ENCODE measurements around the gene GRIK4.

Gene GRIK4

GRCh38 chr11:121032546-121032945, 521.0 kb downstream of the GRIK4 start:
- peak; percentile 24 for DNase-seq (ENCODE audit: low read depth)
- no peak overlapping the region for H3K4me3 ChIP-seq (ENCODE audit: low read depth, low read length)
- no peak for TF ChIP-seq CTCF (conservative IDR thresholded peaks at IDR 0.05; ENCODE audit: low read depth, low read length)

- H3K4me3 ChIP-seq (ENCODE audit: low read depth, low read length) = no peak overlapping the region
- TF ChIP-seq CTCF (conservative IDR thresholded peaks at IDR 0.05; ENCODE audit: low read depth, low read length) = no peak
- DNase-seq (ENCODE audit: low read depth) = no peak
These were observed 522.1 kb downstream of the GRIK4 start for GRCh38 chr11:121033635-121034034.

GRCh38 chr11:121035169-121035755, 523.7 kb downstream of the GRIK4 start:
- DNase-seq (ENCODE audit: low read depth) = no peak
- TF ChIP-seq CTCF (conservative IDR thresholded peaks at IDR 0.05; ENCODE audit: low read depth, low read length) = no peak

GRCh38 chr11:121035780-121036179, 524.2 kb downstream of the GRIK4 start:
- no peak overlapping the region for H3K4me3 ChIP-seq (ENCODE audit: low read depth, low read length)
- no peak for TF ChIP-seq CTCF (conservative IDR thresholded peaks at IDR 0.05; ENCODE audit: low read depth, low read length)
- DNase-seq (ENCODE audit: low read depth) = peak; percentile 6

More at GRCh38 chr11:121035169-121035755, 523.7 kb downstream of the GRIK4 start:
- no peak overlapping the region for H3K4me3 ChIP-seq (ENCODE audit: low read depth, low read length)

- no peak for TF ChIP-seq CTCF (conservative IDR thresholded peaks at IDR 0.05; ENCODE audit: low read depth, low read length)
- H3K4me3 ChIP-seq (ENCODE audit: low read depth, low read length) = no peak overlapping the region
- DNase-seq (ENCODE audit: low read depth) = no peak
These were observed 525.5 kb downstream of the GRIK4 start for GRCh38 chr11:121037016-121037415.

Data from choroid plexus epithelial cell (primary cell).